PC-9 (cell line): Measurements from ENCODE around the gene MYH15. TPM values are rescaled to one million over a fixed set of nuclear protein-coding genes. Genes with fewer than 3 reads are reported as not detected.

Experiments used
- BruUV-seq: library from RNA; stranded (reverse); fragments of 400-500 nt; replicated peaks from 2 replicates; lab custom pipeline; 2021; lab: Mats Ljungman, UMichigan
- CTCF ChIA-PET: fragments of 300-600 bp; sonication (Branson Sonifier 250); formaldehyde crosslinking; loops from one replicate; lab custom pipeline; 2022; ENCODE audit warnings: antibody characterized with exemption; lab: Charles Lee
- POLR2A ChIA-PET: fragments of 300-600 bp; sonication (Branson Sonifier 250); formaldehyde crosslinking; loops from one replicate; lab custom pipeline; 2022; ENCODE audit warnings: antibody characterized with exemption; ENCODE audit not compliant: unreplicated experiment; lab: Charles Lee
- DNase-seq, 2 experiments: peaks; one replicate each; pipeline versions ENCODE4 v3.0.0 to v3.0.0-alpha.2; 2015 to 2022; ENCODE audit warnings: mixed read lengths in 1 of 2
- H2AFZ ChIP-seq: fragments of 200-600 bp; sonication (generic); 2 replicates; pipeline ENCODE4 v1.8.1; 2017; ENCODE audit warnings: antibody characterized with exemption
- H3F3A ChIP-seq: fragments of 200-600 bp; sonication (generic); 2 replicates; pipeline ENCODE4 v1.8.1; 2017; ENCODE audit warnings: antibody characterized with exemption, mild to moderate bottlenecking, low read depth; ENCODE audit not compliant: insufficient read depth
- H3K27ac ChIP-seq: fragments of 200-600 bp; sonication (generic); 2 replicates; pipeline ENCODE4 v1.6.1; 2016; ENCODE audit warnings: mixed run types
- H3K27me3 ChIP-seq: fragments of 200-600 bp; sonication (generic); 2 replicates; pipeline ENCODE4 v1.6.1; 2016; ENCODE audit warnings: low read depth, mixed run types; ENCODE audit not compliant: insufficient read depth
- H3K36me3 ChIP-seq: fragments of 200-600 bp; sonication (generic); 2 replicates; pipeline ENCODE4 v1.6.1; 2016; ENCODE audit warnings: low read depth, mixed run types
- H3K4me1 ChIP-seq: fragments of 200-600 bp; sonication (generic); replicated peaks from 2 replicates; pipeline ENCODE4 v1.6.1; 2016; ENCODE audit warnings: mixed run types; ENCODE audit not compliant: insufficient read depth
- H3K4me2 ChIP-seq: fragments of 200-600 bp; sonication (generic); 2 replicates; pipeline ENCODE4 v1.6.1; 2017; ENCODE audit warnings: mixed run types
- H3K4me3 ChIP-seq: fragments of 200-600 bp; sonication (generic); 2 replicates; pipeline ENCODE4 v1.6.1; 2016; ENCODE audit warnings: mixed run types
- H3K79me2 ChIP-seq: fragments of 200-600 bp; sonication (generic); 2 replicates; pipeline ENCODE4 v1.6.1; 2017; ENCODE audit warnings: low read depth, mixed run types
- H3K9me2 ChIP-seq: fragments of 200-600 bp; sonication (generic); 2 replicates; pipeline ENCODE4 v1.8.1; 2017; ENCODE audit warnings: mild to moderate bottlenecking; ENCODE audit not compliant: insufficient read depth
- H3K9me3 ChIP-seq: fragments of 200-600 bp; sonication (generic); 2 replicates; pipeline ENCODE4 v1.8.1; 2016; ENCODE audit warnings: low read depth; ENCODE audit not compliant: insufficient read depth
- H4K20me1 ChIP-seq: fragments of 200-600 bp; sonication (generic); 2 replicates; pipeline ENCODE4 v1.8.1; 2017; ENCODE audit not compliant: insufficient read depth
- EZH2 ChIP-seq: fragments of 200-600 bp; sonication (generic); IDR thresholded peaks from 2 replicates; pipeline ENCODE4 v1.8.0; 2017; ENCODE audit warnings: antibody characterized with exemption, low read depth
- intact Hi-C: fragments of 100-400 bp; cut with micrococcal nuclease; formaldehyde crosslinking; loops from one replicate; pipeline ENCODE4 v1.10.0; 2022; ENCODE audit not compliant: unreplicated experiment
- total RNA-seq: library from RNA; stranded (reverse); gene quantifications from 2 replicates; pipeline ENCODE4 v1.2.3, GENCODE V29; 2021
- TF ChIP-seq, protein P1 (sequence below): fragments of 200-600 bp; sonication (generic); conservative IDR thresholded peaks from 2 replicates; pipeline ENCODE4 v1.6.1; 2017; ENCODE audit warnings: mixed run types, antibody characterized with exemption, mild to moderate bottlenecking, moderate library complexity

Gene MYH15
- total RNA-seq, 1 experiment from 2014 or later, result 2.3 TPM

DNA sequence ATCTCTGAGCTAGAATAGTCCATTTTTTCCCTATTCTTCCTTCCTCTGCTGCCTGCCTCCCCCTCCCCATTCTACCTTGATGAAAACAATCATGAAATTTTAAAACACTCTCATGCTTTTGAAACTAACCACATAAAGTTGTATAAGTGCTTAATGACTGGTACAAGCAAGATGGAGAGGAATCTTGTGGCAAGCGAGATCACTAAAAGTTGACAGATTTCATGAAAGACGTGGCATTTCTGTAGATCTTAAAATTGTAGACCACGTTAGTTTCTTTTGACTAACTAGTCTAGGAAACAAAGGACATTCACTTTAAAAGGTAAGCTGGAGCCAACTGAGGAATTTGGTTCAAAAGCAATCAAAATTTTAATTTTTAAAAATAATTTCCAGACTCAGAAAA is 178.6 kb downstream of the MYH15 start:
- H4K20me1 ChIP-seq, result no peaks in the 10 kb centered on the region
- H2AFZ ChIP-seq, result no peak overlapping the region
- CTCF ChIA-PET, result no interaction called here
- H3K27ac ChIP-seq, result no peak overlapping the region
- H3K27me3 ChIP-seq, result no peaks in the 10 kb centered on the region
- H3K9me2 ChIP-seq, result 0 out of 2 replicates have a peak, but pooled peaks cover 4% of the 10 kb centered on the region
- H3K36me3 ChIP-seq, result no peaks in the 10 kb centered on the region
- TF ChIP-seq, protein P1, sequence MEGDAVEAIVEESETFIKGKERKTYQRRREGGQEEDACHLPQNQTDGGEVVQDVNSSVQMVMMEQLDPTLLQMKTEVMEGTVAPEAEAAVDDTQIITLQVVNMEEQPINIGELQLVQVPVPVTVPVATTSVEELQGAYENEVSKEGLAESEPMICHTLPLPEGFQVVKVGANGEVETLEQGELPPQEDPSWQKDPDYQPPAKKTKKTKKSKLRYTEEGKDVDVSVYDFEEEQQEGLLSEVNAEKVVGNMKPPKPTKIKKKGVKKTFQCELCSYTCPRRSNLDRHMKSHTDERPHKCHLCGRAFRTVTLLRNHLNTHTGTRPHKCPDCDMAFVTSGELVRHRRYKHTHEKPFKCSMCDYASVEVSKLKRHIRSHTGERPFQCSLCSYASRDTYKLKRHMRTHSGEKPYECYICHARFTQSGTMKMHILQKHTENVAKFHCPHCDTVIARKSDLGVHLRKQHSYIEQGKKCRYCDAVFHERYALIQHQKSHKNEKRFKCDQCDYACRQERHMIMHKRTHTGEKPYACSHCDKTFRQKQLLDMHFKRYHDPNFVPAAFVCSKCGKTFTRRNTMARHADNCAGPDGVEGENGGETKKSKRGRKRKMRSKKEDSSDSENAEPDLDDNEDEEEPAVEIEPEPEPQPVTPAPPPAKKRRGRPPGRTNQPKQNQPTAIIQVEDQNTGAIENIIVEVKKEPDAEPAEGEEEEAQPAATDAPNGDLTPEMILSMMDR, result no peak
- no peak for TF ChIP-seq EZH2
- no peak overlapping the region for H3K4me3 ChIP-seq
- no peaks in the 10 kb centered on the region for H3F3A ChIP-seq
- intact Hi-C loops, result no loop called here
- H3K4me1 ChIP-seq, result no peaks in the 10 kb centered on the region
- H3K4me2 ChIP-seq, result no peak overlapping the region
- POLR2A ChIA-PET, result no interaction called here
- no peaks in the 10 kb centered on the region for H3K79me2 ChIP-seq
- no peak for DNase-seq
- no peaks in the 10 kb centered on the region; the same call in 1 of the 2 replicates for H3K9me3 ChIP-seq
- no TSS peak for BruUV-seq

Other genes with a start within 250 kb of the MYH15 start
- not detected in 2 replicates for gene HHLA2, start 214.0 kb downstream of the MYH15 start, total RNA-seq
- 40.6 and 41.1 TPM in 2 replicates for gene CIP2A, start 78.8 kb upstream of the MYH15 start, total RNA-seq
- 11.7 and 14.5 TPM in 2 replicates for gene DZIP3, start 79.1 kb upstream of the MYH15 start, total RNA-seq
- gene RETNLB, start 246.8 kb upstream of the MYH15 start, total RNA-seq, result not detected in 2 replicates